HepG2 (cell line): ENCODE results near the gene NEU1. TPM values are rescaled to one million over a fixed set of nuclear protein-coding genes. Genes with fewer than 3 reads are reported as not detected.

ENCODE experiments used
- ASH2L ChIP-seq: fragments of 300-600, 200-600 bp; sonication (generic); IDR thresholded peaks from 2 replicates; pipeline ENCODE4 v1.7.0; 2017; ENCODE audit warnings: low read depth, mild to moderate bottlenecking, moderate library complexity, mixed read lengths, low read length; ENCODE audit not compliant: insufficient read length
- CCDC6 ChIP-seq: sonication (generic); formaldehyde crosslinking; IDR thresholded peaks from 2 replicates; pipeline ENCODE4 v1.8.1; 2022; ENCODE audit warnings: mild to moderate bottlenecking, missing genetic modification reagents, moderate library complexity
- CHD2 ChIP-seq: IDR thresholded peaks from 2 replicates; pipeline ENCODE4 v1.6.1; 2011; ENCODE audit warnings: low read depth, low read length, improper control_type of control experiment
- DMAP1 ChIP-seq: IDR thresholded peaks from 2 replicates; pipeline ENCODE4 v1.6.1; 2016
- ELF1 ChIP-seq: sonication (generic); formaldehyde crosslinking; IDR thresholded peaks from 2 replicates; pipeline ENCODE4 v1.4.0; 2020; ENCODE audit warnings: missing genetic modification reagents
- ESRRA ChIP-seq: sonication (generic); formaldehyde crosslinking; IDR thresholded peaks from 2 replicates; pipeline ENCODE4 v1.5.1; 2020; ENCODE audit warnings: mild to moderate bottlenecking, low read depth, missing genetic modification reagents
- GATAD1 ChIP-seq: IDR thresholded peaks from 2 replicates; pipeline ENCODE4 v1.6.1; 2016; ENCODE audit warnings: missing genetic modification reagents, missing compliant biosample characterization
- HIVEP1 ChIP-seq: sonication (generic); formaldehyde crosslinking; IDR thresholded peaks from 2 replicates; pipeline ENCODE4 v1.4.0; 2020; ENCODE audit warnings: mild to moderate bottlenecking, missing genetic modification reagents
- KLF9 ChIP-seq: IDR thresholded peaks from 2 replicates; pipeline ENCODE4 v1.6.1; 2016; ENCODE audit warnings: low read depth
- MAFK ChIP-seq, 2 experiments: IDR thresholded peaks in 1 of 2; conservative IDR thresholded peaks in 1 of 2; 2 replicates each; pipeline ENCODE4 v1.6.1; 2011; ENCODE audit warnings: improper control_type of control experiment in 2 of 2, low read length in 2 of 2
- NFKB2 ChIP-seq: sonication (generic); formaldehyde crosslinking; IDR thresholded peaks from 2 replicates; pipeline ENCODE4 v1.4.0; 2020; ENCODE audit warnings: missing genetic modification reagents, borderline replicate concordance
- NR1H2 ChIP-seq: sonication (generic); formaldehyde crosslinking; IDR thresholded peaks from 2 replicates; pipeline ENCODE4 v1.8.1; 2022; ENCODE audit warnings: low read depth, missing genetic modification reagents, borderline replicate concordance
- RBAK ChIP-seq: sonication (generic); formaldehyde crosslinking; IDR thresholded peaks from 2 replicates; pipeline ENCODE4 v1.5.1; 2020; ENCODE audit warnings: mild to moderate bottlenecking, missing genetic modification reagents
- REXO4 ChIP-seq: sonication (generic); formaldehyde crosslinking; IDR thresholded peaks from 2 replicates; pipeline ENCODE4 v1.8.0; 2022; ENCODE audit warnings: missing genetic modification reagents, mild to moderate bottlenecking, borderline replicate concordance
- SOX13 ChIP-seq, 3 experiments: fragments of 450-650 bp in 1 of 3; sonication (generic) in 1 of 3; formaldehyde crosslinking in 1 of 3; IDR thresholded peaks in 2 of 3; conservative IDR thresholded peaks in 1 of 3; 2 replicates each; pipeline versions ENCODE4 v1.5.0 to v1.6.1; 2016 to 2020; ENCODE audit warnings: antibody characterized with exemption in 1 of 3, mild to moderate bottlenecking in 1 of 3, missing compliant biosample characterization in 1 of 3, missing genetic modification reagents in 1 of 3, moderate library complexity in 1 of 3
- SRSF1 ChIP-seq: fragments of 200-400 bp; formaldehyde crosslinking; optimal IDR thresholded peaks from 2 replicates; pipeline ENCODE3; 2017; ENCODE audit warnings: mild to moderate bottlenecking, low read depth, low read length, moderate library complexity
- YEATS4 ChIP-seq: sonication (generic); formaldehyde crosslinking; IDR thresholded peaks from 2 replicates; pipeline ENCODE4 v1.4.0; 2020; ENCODE audit warnings: missing genetic modification reagents, borderline replicate concordance
- ZMYM2 ChIP-seq: sonication (generic); formaldehyde crosslinking; IDR thresholded peaks from 2 replicates; pipeline ENCODE4 v1.8.0; 2022; ENCODE audit warnings: mild to moderate bottlenecking, missing genetic modification reagents
- ZNF292 ChIP-seq: sonication (generic); formaldehyde crosslinking; IDR thresholded peaks from 2 replicates; pipeline ENCODE4 v1.8.1; 2022; ENCODE audit warnings: mild to moderate bottlenecking, low read depth, missing genetic modification reagents, borderline replicate concordance
- ZNF562 ChIP-seq: sonication (generic); formaldehyde crosslinking; IDR thresholded peaks from 2 replicates; pipeline ENCODE4 v1.8.0; 2022; ENCODE audit warnings: missing genetic modification reagents, borderline replicate concordance
- ZNF614 ChIP-seq: IDR thresholded peaks from 2 replicates; pipeline ENCODE4 v1.6.1; 2018; ENCODE audit warnings: missing biosample characterization, missing genetic modification reagents, inconsistent platforms, borderline replicate concordance
- ZNF652 ChIP-seq: IDR thresholded peaks from 2 replicates; pipeline ENCODE4 v1.6.1; 2016; ENCODE audit warnings: low read depth, borderline replicate concordance
- ZSCAN31 ChIP-seq: sonication (generic); formaldehyde crosslinking; IDR thresholded peaks from 2 replicates; pipeline ENCODE4 v1.5.0; 2020; ENCODE audit warnings: low read depth, mild to moderate bottlenecking, missing genetic modification reagents
- polyA plus RNA-seq, 8 experiments: library from polyadenylated mRNA; depleted of rRNA in 3 of 8; stranded (reverse) in 7 of 8; unstranded in 1 of 8; fragments of >200 nt; fragmentation: Illumina TruSeq in 4 of 8; extraction: Trizol in 4 of 8; gene quantifications; 2 replicates each; pipeline versions ENCODE4 v1.2.1 to v1.2.3, GENCODE V29; 2011 to 2016; ENCODE audit warnings: low read depth in 4 of 8, missing spikeins in 1 of 8, mixed read lengths in 1 of 8; ENCODE audit not compliant: insufficient read depth in 1 of 8
- total RNA-seq, 5 experiments: library from RNA; depleted of rRNA; stranded (reverse); fragments of >200 nt; fragmentation: Illumina TruSeq; extraction: Trizol; gene quantifications; 2 replicates each; pipeline ENCODE4 v1.2.3, GENCODE V29; 2016; ENCODE audit warnings: low read depth in 1 of 5
- TF ChIP-seq, protein P1 (sequence below), 2 experiments: sonication (generic) in 1 of 2; formaldehyde crosslinking in 1 of 2; IDR thresholded peaks; 2 replicates each; pipeline versions ENCODE4 v1.5.1 to v1.6.1; 2011 to 2020; ENCODE audit warnings: borderline replicate concordance in 1 of 2, low read depth in 1 of 2, low read length in 1 of 2, mild to moderate bottlenecking in 1 of 2, missing genetic modification reagents in 1 of 2, moderate library complexity in 1 of 2
- TF ChIP-seq, protein P2 (sequence below): sonication (generic); formaldehyde crosslinking; conservative IDR thresholded peaks from 2 replicates; pipeline ENCODE4 v1.8.0; 2022; ENCODE audit warnings: missing genetic modification reagents

Gene NEU1
- total and polyA plus RNA-seq, 2 of the 13 experiments (the other 11 are each of a cell fraction or from before 2014, with no cell fraction given), result 215 to 297 TPM

DNA sequence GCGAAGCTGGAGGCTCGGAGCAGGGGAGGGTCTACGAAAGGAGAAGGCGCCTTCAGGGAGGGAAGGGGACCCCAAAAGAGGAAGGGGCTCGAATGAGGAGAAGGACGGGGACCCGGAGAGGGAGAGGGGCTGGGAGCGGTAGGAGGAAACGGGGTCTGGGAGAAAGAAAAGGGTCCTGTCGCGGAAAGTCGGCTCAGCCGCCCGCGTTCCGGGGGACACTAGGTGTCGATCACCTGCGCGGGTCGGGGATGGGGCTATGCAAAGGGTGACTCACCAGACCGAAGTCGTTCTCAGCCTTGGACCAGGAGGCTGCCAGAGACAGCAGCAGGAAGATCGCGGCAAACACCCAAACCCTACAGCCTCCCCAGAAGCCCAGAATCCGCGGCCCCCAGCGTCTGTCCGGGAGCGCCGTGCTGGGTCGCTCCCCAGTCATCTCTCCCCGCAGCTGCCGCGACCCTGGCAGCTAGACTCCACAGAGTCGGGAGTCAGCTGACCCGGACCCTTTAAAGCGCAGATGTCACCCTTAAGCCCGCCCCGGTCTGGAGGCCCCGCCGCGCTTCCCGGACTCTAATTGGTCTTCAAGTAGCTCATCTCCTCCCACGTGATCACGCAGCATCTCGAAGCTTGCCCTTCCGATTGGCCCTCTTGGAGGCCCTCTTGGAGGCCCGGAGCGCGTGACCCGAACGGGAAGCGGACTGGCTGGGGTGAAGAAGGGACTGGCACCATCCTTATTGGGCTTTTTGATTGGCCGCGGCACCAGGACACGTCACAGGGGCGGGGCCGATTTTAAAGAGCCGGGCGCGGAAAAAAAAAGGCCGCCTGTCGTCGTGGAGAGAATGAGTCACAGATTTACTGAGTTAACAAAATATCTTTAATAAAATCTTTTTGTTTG is at the start of gene NEU1 (continued):
- TF ChIP-seq YEATS4 (no peak; the same call in 1 of the 2 replicates), HIVEP1 (CRISPR knock-in tag) (no peak; the same call in 1 of the 2 replicates), SRSF1 (peak; percentile 99), ZNF292 (CRISPR knock-in tag) (peak; percentile 73; the same call in 1 of the 2 replicates), ZNF652 (CRISPR knock-in tag) (no peak), RBAK (CRISPR knock-in tag) (0 out of 2 replicates have a peak, but pooled peaks have one; percentile 47), REXO4 (CRISPR knock-in tag) (peak; percentile 62; the same call in 1 of the 2 replicates), KLF9 (peak; percentile 88), NFKB2 (CRISPR knock-in tag) (peak; percentile 87; the same call in 1 of the 2 replicates), GATAD1 (CRISPR knock-in tag) (peak; percentile 88), MAFK (conservative IDR thresholded peaks at IDR 0.05 in 1 of 2, IDR thresholded peaks at IDR 0.05 in 1 of 2; ENCODE audit: low read length in 2 of 2) (no peak), ZNF614 (CRISPR knock-in tag) (peak; percentile 94), ZNF562 (no peak), SOX13 (IDR thresholded peaks at IDR 0.05) (peak; percentile 63; the same call in 1 of the 2 replicates), SOX13 (CRISPR knock-in tag; conservative IDR thresholded peaks at IDR 0.05 in 1 of 2, IDR thresholded peaks at IDR 0.05 in 1 of 2) (peak in 1 of 2 experiments; percentile 56; a peak in 2 of 4 replicates), ELF1 (CRISPR knock-in tag) (peak; percentile 87), DMAP1 (CRISPR knock-in tag) (peak; percentile 31; the same call in 1 of the 2 replicates), ASH2L (peak; percentile 43), ZSCAN31 (CRISPR knock-in tag) (peak; percentile 19; the same call in 1 of the 2 replicates), CCDC6 (0 out of 2 replicates have a peak, but pooled peaks have one; percentile 16), CHD2 (no peak), ZMYM2 (CRISPR knock-in tag) (no peak), NR1H2 (CRISPR knock-in tag) (no peak), ESRRA (CRISPR knock-in tag) (no peak; the same call in 1 of the 2 replicates)
- TF ChIP-seq, protein P1, sequence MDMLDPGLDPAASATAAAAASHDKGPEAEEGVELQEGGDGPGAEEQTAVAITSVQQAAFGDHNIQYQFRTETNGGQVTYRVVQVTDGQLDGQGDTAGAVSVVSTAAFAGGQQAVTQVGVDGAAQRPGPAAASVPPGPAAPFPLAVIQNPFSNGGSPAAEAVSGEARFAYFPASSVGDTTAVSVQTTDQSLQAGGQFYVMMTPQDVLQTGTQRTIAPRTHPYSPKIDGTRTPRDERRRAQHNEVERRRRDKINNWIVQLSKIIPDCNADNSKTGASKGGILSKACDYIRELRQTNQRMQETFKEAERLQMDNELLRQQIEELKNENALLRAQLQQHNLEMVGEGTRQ (IDR thresholded peaks at IDR 0.05; ENCODE audit: low read depth, low read length), result peak; percentile 96
- TF ChIP-seq, protein P1 (CRISPR knock-in tag; IDR thresholded peaks at IDR 0.05; ENCODE audit: borderline replicate concordance), result peak; percentile 99; the same call in 1 of the 2 replicates
- TF ChIP-seq, protein P2, sequence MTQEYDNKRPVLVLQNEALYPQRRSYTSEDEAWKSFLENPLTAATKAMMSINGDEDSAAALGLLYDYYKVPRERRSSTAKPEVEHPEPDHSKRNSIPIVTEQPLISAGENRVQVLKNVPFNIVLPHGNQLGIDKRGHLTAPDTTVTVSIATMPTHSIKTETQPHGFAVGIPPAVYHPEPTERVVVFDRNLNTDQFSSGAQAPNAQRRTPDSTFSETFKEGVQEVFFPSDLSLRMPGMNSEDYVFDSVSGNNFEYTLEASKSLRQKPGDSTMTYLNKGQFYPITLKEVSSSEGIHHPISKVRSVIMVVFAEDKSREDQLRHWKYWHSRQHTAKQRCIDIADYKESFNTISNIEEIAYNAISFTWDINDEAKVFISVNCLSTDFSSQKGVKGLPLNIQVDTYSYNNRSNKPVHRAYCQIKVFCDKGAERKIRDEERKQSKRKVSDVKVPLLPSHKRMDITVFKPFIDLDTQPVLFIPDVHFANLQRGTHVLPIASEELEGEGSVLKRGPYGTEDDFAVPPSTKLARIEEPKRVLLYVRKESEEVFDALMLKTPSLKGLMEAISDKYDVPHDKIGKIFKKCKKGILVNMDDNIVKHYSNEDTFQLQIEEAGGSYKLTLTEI (CRISPR knock-in tag), result no peak
